ENCODE measurements around the gene C19orf25.

- no peak for TF ChIP-seq CTCF (conservative IDR thresholded peaks at IDR 0.05; ENCODE audit: low read depth, low read length)
- no peak for TF ChIP-seq EZH2 (IDR thresholded peaks at IDR 0.05; ENCODE audit: borderline replicate concordance, low read depth, low read length, poor library complexity, severe bottlenecking)
Measured at GRCh38 chr19:1525343-1525742, 46.3 kb upstream of the C19orf25 start.
